B cell (primary cell): ENCODE data around the gene TMEM273. TPM values are rescaled to one million over a fixed set of nuclear protein-coding genes. Genes with fewer than 3 reads are reported as not detected.

Source experiments
- ATAC-seq: fragments of 200-7000 bp; cut with Tn5 transposase; one replicate; pipeline ENCODE4 v1.10.0; 2021; ENCODE audit warnings: low read depth, mild to moderate bottlenecking, moderate number of reproducible peaks, moderate library complexity
- CTCF ChIA-PET: fragments of 350-600 bp; sonication (Branson Sonifier 250); formaldehyde crosslinking; loops from one replicate; lab custom pipeline; 2021; ENCODE audit warnings: antibody characterized with exemption, inconsistent platforms; lab: Charles Lee
- POLR2A ChIA-PET: fragments of 350-600 bp; sonication (Branson Sonifier 250); formaldehyde crosslinking; loops from one replicate; lab custom pipeline; 2021; ENCODE audit warnings: antibody characterized with exemption; lab: Charles Lee
- DNase-seq: peaks from one replicate; pipeline ENCODE4 v3.0.0; 2013
- H2AFZ ChIP-seq: 2 replicates; pipeline ENCODE4 v1.6.1; 2012; ENCODE audit warnings: mild to moderate bottlenecking, low read depth, low read length; ENCODE audit not compliant: insufficient read depth, poor library complexity, severe bottlenecking
- H3K27ac ChIP-seq, 2 donors: 1 replicate in 1 of 2; 2 replicates in 1 of 2; pipeline ENCODE4 v1.5.1; 2012 to 2013; ENCODE audit warnings: low read length in 2 of 2, mild to moderate bottlenecking in 2 of 2, moderate library complexity in 1 of 2
- H3K27me3 ChIP-seq, 4 experiments: fragments of 200-600 bp in 1 of 4; sonication (generic) in 1 of 4; replicated peaks in 1 of 4; 1 replicate in 2 of 4; 2 replicates in 2 of 4; pipeline versions ENCODE4 v1.6.1 to v1.7.0; 2013 to 2016; ENCODE audit warnings: low read length in 3 of 4, mild to moderate bottlenecking in 2 of 4, mixed read lengths in 1 of 4, moderate library complexity in 1 of 4; ENCODE audit not compliant: insufficient read depth in 4 of 4, control insufficient read depth in 3 of 4; ENCODE audit errors: control extremely low read depth in 1 of 4
- H3K36me3 ChIP-seq, 2 experiments: replicated peaks in 1 of 2; 1 replicate in 1 of 2; 2 replicates in 1 of 2; pipeline versions ENCODE4 v1.6.1 to v1.7.1; 2013; ENCODE audit warnings: low read length in 1 of 2; ENCODE audit not compliant: insufficient read depth in 2 of 2, control insufficient read depth in 1 of 2; ENCODE audit errors: control extremely low read depth in 1 of 2, extremely low read depth in 1 of 2
- H3K4me1 ChIP-seq, 2 donors: fragments of 200-600 bp in 1 of 2; sonication (generic) in 1 of 2; 1 replicate in 1 of 2; 2 replicates in 1 of 2; pipeline versions ENCODE4 v1.5.1 to v1.6.1; 2013 to 2017; ENCODE audit warnings: low read length in 2 of 2; ENCODE audit not compliant: control insufficient read depth in 2 of 2, insufficient read depth in 2 of 2
- H3K4me2 ChIP-seq: replicated peaks from 2 replicates; pipeline ENCODE3; 2012; ENCODE audit warnings: mild to moderate bottlenecking, low read depth, low read length; ENCODE audit not compliant: poor library complexity, severe bottlenecking
- H3K4me3 ChIP-seq, 5 experiments: fragments of 200-600 bp in 1 of 5; sonication (generic) in 1 of 5; 1 replicate in 3 of 5; 2 replicates in 2 of 5; pipeline versions ENCODE4 v1.5.1 to v1.7.0; 2011 to 2016; ENCODE audit warnings: low read length in 4 of 5, mild to moderate bottlenecking in 4 of 5, low read depth in 2 of 5, control low read depth in 1 of 5, moderate library complexity in 1 of 5; ENCODE audit not compliant: insufficient read depth in 1 of 5; ENCODE audit errors: control extremely low read depth in 1 of 5, extremely low read depth in 1 of 5
- H3K79me2 ChIP-seq: fragments of 200-600 bp; sonication (generic); one replicate; pipeline ENCODE4 v1.6.0; 2016; ENCODE audit warnings: low read length; ENCODE audit not compliant: control insufficient read depth, insufficient read depth
- H3K9ac ChIP-seq: fragments of 200-600 bp; sonication (generic); 2 replicates; pipeline ENCODE4 v1.6.1; 2017; ENCODE audit warnings: mild to moderate bottlenecking, low read length, moderate library complexity
- H3K9me3 ChIP-seq, 3 donors: one replicate each; pipeline versions ENCODE4 v1.6.1 to v1.7.1; 2013; ENCODE audit warnings: low read length in 2 of 3; ENCODE audit not compliant: control insufficient read depth in 2 of 3, insufficient read depth in 1 of 3; ENCODE audit errors: control extremely low read depth in 1 of 3
- H4K20me1 ChIP-seq: 2 replicates; pipeline ENCODE4 v1.6.0; 2012; ENCODE audit warnings: mild to moderate bottlenecking, low read length; ENCODE audit not compliant: insufficient read depth, control insufficient read depth, poor library complexity, severe bottlenecking
- H3K27ac Mint-ChIP-seq: one replicate; pipeline ENCODE4 v1.8.0; 2021; ENCODE audit warnings: mixed read lengths
- H3K27me3 Mint-ChIP-seq: one replicate; pipeline ENCODE4 v1.8.0; 2021; ENCODE audit warnings: mixed read lengths
- H3K4me1 Mint-ChIP-seq: one replicate; pipeline ENCODE4 v1.8.0; 2021; ENCODE audit warnings: mixed read lengths
- H3K4me3 Mint-ChIP-seq: one replicate; pipeline ENCODE4 v1.8.0; 2021; ENCODE audit warnings: mixed read lengths
- H3K9me3 Mint-ChIP-seq: one replicate; pipeline ENCODE4 v1.8.0; 2022; ENCODE audit warnings: mixed read lengths; ENCODE audit not compliant: insufficient read depth
- CTCF ChIP-seq: fragments of 200-600 bp; IDR thresholded peaks from one replicate; pipeline ENCODE4 v1.8.0; 2022; ENCODE audit warnings: antibody characterized with exemption, mild to moderate bottlenecking
- EZH2 ChIP-seq: IDR thresholded peaks from 2 replicates; pipeline ENCODE4 v1.6.1; 2012; ENCODE audit warnings: borderline replicate concordance, low read depth, mild to moderate bottlenecking, moderate library complexity, low read length; ENCODE audit not compliant: insufficient read depth, poor library complexity, severe bottlenecking
- WGBS: methylation state at CpG from one replicate; pipeline ENCODE4 v1.1.5; 2013; ENCODE audit warnings: missing lambda C conversion rate; ENCODE audit not compliant: insufficient coverage; 5-methylcytosine and 5-hydroxymethylcytosine counted together
- intact Hi-C: fragments of 100-400 bp; cut with micrococcal nuclease; formaldehyde crosslinking; loops from one replicate; pipeline ENCODE4 v1.10.0; 2022
- polyA plus RNA-seq: library from polyadenylated mRNA; depleted of rRNA; stranded (reverse); fragments of >200 nt; gene quantifications from 2 replicates; pipeline ENCODE4 v1.2.3, GENCODE V29; 2012
- total RNA-seq, 2 donors: library from RNA; stranded (reverse); fragments of 120-200 nt in 1 of 2; gene quantifications; 1 replicate in 1 of 2; 2 replicates in 1 of 2; pipeline versions ENCODE4 v1.2.3 to v1.2.4, GENCODE V29; 2013 to 2022

Gene TMEM273
- total and polyA plus RNA-seq, 2 donors (not counting 1 experiment from before 2014, with no cell fraction given) = 36.0 to 36.4 TPM

GRCh38 chr10:49170632-49171325 lies 17.4 kb downstream of the TMEM273 start:
- Mint-ChIP-seq H3K27me3 (no peaks in the 10 kb centered on the region), H3K9me3 (no peaks in the 10 kb centered on the region), H3K27ac (no peak overlapping the region), H3K4me3 (no peak overlapping the region), H3K4me1 (peaks cover 49% of the 10 kb centered on the region)
- POLR2A ChIA-PET = no interaction called here
- peaks cover 0 to 5% of the 10 kb centered on the region in 2 experiments for H3K36me3 ChIP-seq
- WGBS = 76% methylated on average over 6 of the region's 6 CpGs
- H4K20me1 ChIP-seq = peaks cover 12% of the 10 kb centered on the region
- H2AFZ ChIP-seq = no peak overlapping the region
- no peak overlapping the region for H3K4me3 ChIP-seq
- CTCF ChIA-PET = interaction anchor here (1.1 kb wide), 1 partner anchor 9 kb away, joined by 4 read pairs; no protein-coding TSS in a partner anchor
- H3K27ac ChIP-seq = no peak overlapping the region
- H3K27me3 ChIP-seq = no peaks in the 10 kb centered on the region
- H3K4me1 ChIP-seq = peaks cover 37 to 60% of the 10 kb centered on the region in 2 donors
- no peak overlapping the region for H3K9ac ChIP-seq
- DNase-seq (no peak), ATAC-seq (no peak)
- no peak for TF ChIP-seq CTCF
- TF ChIP-seq EZH2 = no peak
- H3K4me2 ChIP-seq = no peak overlapping the region
- peaks cover 6% of the 10 kb centered on the region for H3K79me2 ChIP-seq
- H3K9me3 ChIP-seq = no peaks in the 10 kb centered on the region
- intact Hi-C loops = no loop called here

GRCh38 chr10:49169776-49170175 lies 18.4 kb downstream of the TMEM273 start:
- WGBS = 100% methylated on average over 1 of the region's 4 CpGs
- POLR2A ChIA-PET = no interaction called here
- CTCF ChIA-PET = no interaction called here

More at GRCh38 chr10:49169776-49170175, 18.4 kb downstream of the TMEM273 start:
- no peaks in the 10 kb centered on the region for H3K9me3 ChIP-seq
- H4K20me1 ChIP-seq = peaks cover 8% of the 10 kb centered on the region
- no peak for TF ChIP-seq EZH2
- TF ChIP-seq CTCF = no peak
- H3K36me3 ChIP-seq = peaks cover 0 to 5% of the 10 kb centered on the region in 2 experiments
- H2AFZ ChIP-seq = no peak overlapping the region
- no peaks in the 10 kb centered on the region for H3K9me3 Mint-ChIP-seq
- H3K27me3 ChIP-seq = no peaks in the 10 kb centered on the region
- H3K27ac Mint-ChIP-seq = no peak overlapping the region
- no peak overlapping the region for H3K27ac ChIP-seq
- DNase-seq (no peak), ATAC-seq (no peak)
- H3K4me3 Mint-ChIP-seq = no peak overlapping the region
- H3K4me2 ChIP-seq = no peak overlapping the region
- H3K4me1 Mint-ChIP-seq = peaks cover 41% of the 10 kb centered on the region
- H3K4me3 ChIP-seq = no peak overlapping the region
- no peak overlapping the region for H3K9ac ChIP-seq
- intact Hi-C loops = no loop called here
- H3K4me1 ChIP-seq = peaks cover 33 to 51% of the 10 kb centered on the region in 2 donors
- no peaks in the 10 kb centered on the region for H3K27me3 Mint-ChIP-seq
- H3K79me2 ChIP-seq = peaks cover 6% of the 10 kb centered on the region
